ENCODE measurements around the gene PHF2.

Gene PHF2

DNA sequence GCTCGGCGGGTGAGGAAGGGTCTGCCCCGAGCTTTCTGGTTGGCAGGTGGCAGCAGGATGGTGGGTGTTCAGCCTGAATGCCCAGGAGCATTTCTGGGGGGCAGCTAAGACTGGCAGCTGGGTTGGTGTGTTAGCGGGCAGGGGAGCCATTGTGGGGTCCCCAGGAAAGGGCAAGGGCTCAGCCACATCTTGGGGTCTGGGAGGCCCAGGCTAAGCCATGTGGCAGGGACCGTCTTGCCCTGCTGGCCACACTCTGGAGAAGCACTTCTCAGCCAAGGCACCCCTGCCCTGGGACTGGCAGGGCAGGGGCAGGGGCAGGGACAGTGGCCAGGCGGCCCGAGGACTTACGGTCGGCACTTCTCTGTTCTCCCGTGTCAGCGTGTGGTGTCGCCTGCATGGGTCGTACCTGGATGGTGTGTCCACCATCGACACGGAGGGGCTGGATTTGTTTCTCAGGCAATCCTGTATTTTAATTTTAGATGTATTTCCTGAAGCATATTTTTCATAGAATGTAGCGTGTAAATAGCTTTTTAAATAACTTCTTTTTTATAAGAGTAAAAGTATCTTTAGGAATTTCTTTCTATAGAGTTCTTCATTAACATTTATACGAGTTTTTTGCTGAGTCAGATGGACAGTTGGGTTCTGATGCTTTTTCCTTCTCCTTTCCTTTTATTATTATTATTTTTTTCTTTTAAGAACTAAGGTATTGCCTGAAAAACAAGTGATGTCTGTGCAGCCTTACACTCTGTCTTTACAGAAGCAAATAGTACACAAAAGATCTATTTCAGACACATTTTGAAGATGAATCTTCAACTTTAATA, 102.0 kb downstream of the PHF2 start:
- no peak for DNase-seq (ENCODE audit: low spot score)

- DNase-seq (ENCODE audit: low spot score), result no peak
Observed at GRCh38 chr9:93679536-93680442, 103.4 kb downstream of the PHF2 start.

- no peak for DNase-seq (ENCODE audit: low spot score)
Observed at GRCh38 chr9:93680443-93681268, 104.3 kb downstream of the PHF2 start.

DNA sequence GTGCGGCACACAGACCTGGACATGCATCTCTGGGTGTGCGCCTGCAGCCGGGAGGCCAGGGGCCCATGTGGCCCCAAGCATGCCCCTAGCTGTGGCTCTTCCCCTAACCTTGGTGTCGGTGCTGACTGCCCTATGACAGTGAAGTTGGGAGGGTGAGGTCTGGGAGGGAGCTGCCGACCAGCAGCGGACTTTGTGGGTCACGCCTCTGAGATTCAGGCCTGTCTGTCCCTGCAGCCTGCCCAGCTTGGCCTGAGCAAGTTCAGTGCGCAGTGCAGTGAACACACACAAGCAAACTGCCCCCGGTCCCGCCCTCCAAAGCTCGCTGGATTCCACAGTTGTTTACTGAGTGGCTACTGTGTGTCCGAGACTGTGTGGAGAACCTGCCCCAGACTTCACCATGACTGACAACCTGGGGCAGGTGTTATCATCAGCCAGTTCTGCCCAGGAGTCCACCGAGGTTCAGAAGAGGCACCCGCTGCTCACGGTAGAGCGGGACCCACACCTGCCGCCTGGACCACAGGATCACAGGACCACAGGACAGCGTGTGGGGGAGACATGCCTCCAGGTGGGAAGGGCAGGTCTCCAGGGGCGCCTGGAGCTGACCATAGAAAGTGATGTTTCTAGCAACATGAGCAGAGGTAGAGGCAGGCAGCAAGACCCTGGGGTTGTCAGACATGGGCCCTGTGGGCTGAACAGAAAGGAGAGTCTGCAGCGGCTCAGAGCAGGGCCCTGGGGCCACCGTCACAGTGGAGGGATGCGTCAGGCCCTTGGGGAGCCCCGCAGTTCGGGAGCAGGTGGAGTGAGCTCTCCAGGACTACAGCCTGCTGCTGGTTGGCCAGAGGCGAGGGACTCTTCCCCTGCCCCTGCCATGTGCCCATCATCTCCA, 105.1 kb downstream of the PHF2 start:
- DNase-seq (ENCODE audit: low spot score), result no peak

GRCh38 chr9:93682155-93682968, 106.0 kb downstream of the PHF2 start:
- peak; percentile 78 for DNase-seq (ENCODE audit: low spot score)

GRCh38 chr9:93683331-93684134, 107.1 kb downstream of the PHF2 start:
- no peak for DNase-seq (ENCODE audit: low spot score)

DNA sequence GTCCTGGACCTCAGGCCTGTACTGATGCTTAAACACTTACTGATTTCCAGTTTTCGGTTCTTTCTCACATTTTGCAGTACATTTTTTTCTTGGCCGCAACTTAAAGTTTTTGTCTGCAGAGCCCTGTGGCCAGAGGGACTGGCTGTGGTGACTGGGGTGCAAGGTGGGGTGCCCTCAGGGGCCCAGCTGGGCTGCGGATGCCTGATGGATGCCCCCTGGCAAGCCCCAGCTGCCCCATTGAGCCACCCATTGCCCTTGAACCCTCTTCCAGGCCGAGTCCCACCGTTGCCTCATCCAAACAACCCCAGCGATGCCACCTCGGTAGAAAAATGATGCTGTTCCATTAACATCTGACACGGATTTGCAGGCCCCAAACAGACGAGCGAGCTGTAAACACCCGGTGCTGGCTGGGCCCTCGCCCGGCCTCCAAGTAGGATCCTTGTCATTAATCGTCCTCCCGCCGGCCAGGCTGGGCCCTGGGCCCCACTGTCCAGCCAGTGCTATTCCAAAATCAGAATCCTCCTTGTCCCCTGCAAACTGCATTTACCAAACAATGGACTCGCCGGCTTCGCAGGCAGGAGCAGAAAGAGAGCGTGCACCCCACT, 107.9 kb downstream of the PHF2 start:
- DNase-seq (ENCODE audit: low spot score), result no peak

GRCh38 chr9:93684806-93685543, 108.6 kb downstream of the PHF2 start:
- DNase-seq (ENCODE audit: low spot score), result no peak

DNA sequence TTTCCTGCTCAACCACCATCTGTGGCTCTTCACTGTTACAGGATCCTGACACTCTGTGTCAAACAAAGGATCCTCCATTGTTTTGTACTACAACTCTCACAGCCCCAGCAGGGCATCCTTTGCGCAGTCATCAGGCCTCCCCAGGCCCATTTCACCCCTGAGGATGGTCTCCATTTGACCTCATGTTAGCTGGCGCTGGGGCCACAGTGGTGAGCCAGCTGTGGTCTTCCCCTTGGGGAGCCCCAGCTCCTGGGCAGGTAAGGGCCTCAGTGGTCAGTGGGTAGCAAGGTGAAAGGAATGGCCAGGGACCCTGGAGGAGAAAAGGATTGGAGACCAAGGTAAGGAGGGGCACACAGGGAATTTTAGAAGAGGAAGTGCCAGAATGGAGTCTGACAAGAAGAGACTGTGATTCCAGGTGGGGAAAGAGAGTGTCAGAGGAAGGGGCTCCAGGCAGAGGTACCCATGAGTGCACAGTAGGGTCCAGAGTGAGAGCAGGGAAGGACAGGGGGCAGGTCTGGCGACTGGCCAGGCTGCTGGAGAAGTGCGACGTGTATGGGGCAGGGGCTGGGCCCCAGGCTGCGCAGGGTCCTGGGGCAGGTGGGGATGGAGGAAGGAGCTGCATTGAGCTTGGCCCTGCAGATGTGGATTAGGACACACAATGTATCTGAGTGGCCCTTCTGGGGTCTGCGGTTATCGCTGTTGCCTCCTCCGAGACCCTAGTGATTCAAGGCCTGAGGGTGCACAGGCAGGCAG, 109.9 kb downstream of the PHF2 start:
- DNase-seq (ENCODE audit: low spot score), result no peak

GRCh38 chr9:93686880-93687236, 110.5 kb downstream of the PHF2 start:
- no peak for DNase-seq (ENCODE audit: low spot score)

DNA sequence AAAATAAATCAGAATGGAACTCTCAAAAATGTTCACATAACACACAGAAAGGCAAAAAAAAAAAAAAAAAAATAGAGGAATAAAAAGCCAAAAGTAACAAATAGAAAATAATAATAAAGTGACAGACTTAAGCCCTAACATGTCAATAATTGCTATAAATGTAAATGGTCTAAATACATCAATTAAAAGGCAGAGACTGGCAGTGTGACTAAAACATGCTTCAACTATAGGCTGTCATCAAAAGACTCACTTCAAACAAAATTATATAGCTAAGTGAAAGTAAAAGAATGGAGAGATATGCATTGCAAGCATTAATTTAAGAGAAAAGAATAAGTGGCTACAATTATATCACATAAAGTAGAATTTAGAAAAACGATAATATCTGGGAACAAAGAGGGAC, 114.2 kb downstream of the PHF2 start:
- no peak for DNase-seq (ENCODE audit: low spot score)

DNA sequence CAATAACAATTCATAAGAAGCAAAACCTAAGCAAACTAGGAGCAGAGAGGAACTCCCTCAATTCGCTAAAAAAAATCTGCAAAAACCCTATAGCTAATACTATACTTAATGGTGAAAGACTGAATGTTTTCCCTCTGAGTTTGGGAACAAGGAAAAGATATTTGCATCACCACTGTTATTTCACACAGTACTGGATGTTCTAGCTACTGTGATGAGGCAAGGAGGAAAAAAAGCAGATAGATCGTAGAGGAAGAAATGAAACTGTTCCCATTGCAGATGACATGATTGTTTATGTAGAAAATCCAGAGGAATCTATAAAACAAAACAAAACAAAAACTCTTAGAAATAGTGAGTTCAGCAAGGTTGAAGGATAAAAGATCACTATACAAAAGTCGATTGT, 116.7 kb downstream of the PHF2 start:
- no peak for DNase-seq (ENCODE audit: low spot score)

- no peak for DNase-seq (ENCODE audit: low spot score)
Observed at GRCh38 chr9:93697352-93698139, 121.2 kb downstream of the PHF2 start.

GRCh38 chr9:93698140-93698908, 121.9 kb downstream of the PHF2 start:
- DNase-seq (ENCODE audit: low spot score), result no peak

DNA sequence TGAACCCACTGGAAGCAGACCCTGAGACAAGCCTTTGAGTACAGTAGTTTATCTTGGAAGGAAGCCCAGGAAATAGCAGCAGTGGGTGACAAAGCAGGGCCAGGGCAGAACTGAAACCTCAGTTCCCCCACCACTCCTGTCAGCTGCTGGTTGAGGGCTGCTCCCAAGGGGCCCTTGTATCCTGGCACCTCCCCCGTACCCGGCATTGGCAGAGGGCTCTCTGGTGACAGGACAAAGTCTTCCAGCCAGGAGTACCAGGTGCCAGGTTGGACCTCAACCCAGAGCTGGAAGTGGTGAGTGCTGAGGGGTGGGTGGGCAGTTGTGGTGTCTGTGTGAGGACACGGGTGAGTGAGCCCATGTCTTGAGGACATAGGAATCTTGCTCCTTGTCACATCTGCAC, 123.3 kb downstream of the PHF2 start:
- DNase-seq (ENCODE audit: low spot score), result no peak
